GM23338 (cell line): Measurements from ENCODE around the gene TAS2R40. TPM values are rescaled to one million over a fixed set of nuclear protein-coding genes. Genes with fewer than 3 reads are reported as not detected.

Experiments used
- ATAC-seq: fragments of 200-7000 bp; cut with Tn5 transposase; 3 replicates; pipeline ENCODE4 v1.9.1; 2020
- DNase-seq: peaks from one replicate; pipeline ENCODE4 v3.0.0-alpha.2; 2015; ENCODE audit warnings: low spot score
- H2AFZ ChIP-seq: fragments of 200-600 bp; sonication (generic); 2 replicates; pipeline ENCODE4 v1.8.0; 2016; ENCODE audit warnings: antibody characterized with exemption, mild to moderate bottlenecking, moderate library complexity
- H3F3A ChIP-seq: fragments of 200-600 bp; sonication (generic); replicated peaks from 2 replicates; pipeline ENCODE4 v1.8.0; 2017; ENCODE audit warnings: antibody characterized with exemption, mixed run types, low read depth
- H3K27ac ChIP-seq: fragments of 200-600 bp; sonication (generic); 2 replicates; pipeline ENCODE4 v1.6.1; 2016; ENCODE audit warnings: low read depth
- H3K27me3 ChIP-seq: fragments of 200-600 bp; sonication (generic); 2 replicates; pipeline ENCODE4 v1.8.0; 2016; ENCODE audit warnings: mild to moderate bottlenecking, mixed run types, moderate library complexity; ENCODE audit not compliant: insufficient read depth
- H3K36me3 ChIP-seq: fragments of 200-600 bp; sonication (generic); 2 replicates; pipeline ENCODE4 v1.8.0; 2016; ENCODE audit warnings: mild to moderate bottlenecking; ENCODE audit not compliant: insufficient read depth
- H3K4me1 ChIP-seq: fragments of 200-600 bp; sonication (generic); 2 replicates; pipeline ENCODE4 v1.8.0; 2016; ENCODE audit warnings: mild to moderate bottlenecking, moderate library complexity; ENCODE audit not compliant: insufficient read depth
- H3K4me2 ChIP-seq: fragments of 200-600 bp; sonication (generic); 2 replicates; pipeline ENCODE4 v1.7.1; 2017; ENCODE audit warnings: mixed run types
- H3K4me3 ChIP-seq: fragments of 200-600 bp; sonication (generic); 2 replicates; pipeline ENCODE4 v1.6.1; 2016; ENCODE audit warnings: mixed run types
- H3K79me2 ChIP-seq: fragments of 200-600 bp; sonication (generic); replicated peaks from 2 replicates; pipeline ENCODE4 v1.8.0; 2017; ENCODE audit warnings: mild to moderate bottlenecking; ENCODE audit not compliant: insufficient read depth
- H3K9me2 ChIP-seq: fragments of 200-600 bp; sonication (generic); 2 replicates; pipeline ENCODE4 v1.8.0; 2017; ENCODE audit not compliant: insufficient read depth
- H4K20me1 ChIP-seq: fragments of 200-600 bp; sonication (generic); replicated peaks from 2 replicates; pipeline ENCODE4 v1.8.0; 2017; ENCODE audit warnings: mild to moderate bottlenecking; ENCODE audit not compliant: insufficient read depth
- H3K27ac Mint-ChIP-seq: 2 replicates; pipeline ENCODE4 v1.8.0; 2020; ENCODE audit warnings: inconsistent platforms, mild to moderate bottlenecking, moderate library complexity, mixed read lengths
- H3K27me3 Mint-ChIP-seq: 3 replicates; pipeline ENCODE4 v1.8.0; 2022; ENCODE audit warnings: low read depth, mild to moderate bottlenecking, moderate library complexity, mixed read lengths, inconsistent platforms; ENCODE audit not compliant: insufficient read depth, poor library complexity
- H3K36me3 Mint-ChIP-seq: 3 replicates; pipeline ENCODE4 v1.8.0; 2021; ENCODE audit warnings: low read depth, mild to moderate bottlenecking, inconsistent platforms, moderate library complexity, mixed read lengths
- H3K4me1 Mint-ChIP-seq: 3 replicates; pipeline ENCODE4 v1.8.0; 2020; ENCODE audit warnings: mild to moderate bottlenecking, inconsistent platforms, mixed read lengths
- H3K4me3 Mint-ChIP-seq: 3 replicates; pipeline ENCODE4 v1.8.0; 2021; ENCODE audit warnings: moderate library complexity, mild to moderate bottlenecking, inconsistent platforms, mixed read lengths
- H3K9me3 Mint-ChIP-seq: 3 replicates; pipeline ENCODE4 v1.8.0; 2020; ENCODE audit warnings: moderate library complexity, mild to moderate bottlenecking, inconsistent platforms, mixed read lengths
- CREB1 ChIP-seq: fragments of 250-450 bp; sonication (Bioruptor Pico); IDR thresholded peaks from 2 replicates; pipeline ENCODE4 v1.5.0; 2020; ENCODE audit warnings: low read depth, mild to moderate bottlenecking, moderate library complexity
- JUNB ChIP-seq: IDR thresholded peaks from one replicate; pipeline ENCODE4 v1.6.1; 2016; ENCODE audit warnings: antibody characterized with exemption; ENCODE audit not compliant: unreplicated experiment
- POLR2AphosphoS5 ChIP-seq: IDR thresholded peaks from 2 replicates; pipeline ENCODE4 v1.6.1; 2016; ENCODE audit warnings: antibody characterized with exemption, low read depth
- REST ChIP-seq: IDR thresholded peaks from one replicate; pipeline ENCODE4 v1.6.1; 2018; ENCODE audit warnings: antibody characterized with exemption; ENCODE audit not compliant: unreplicated experiment
- ZNF462 ChIP-seq: fragments of 250-450 bp; sonication (Bioruptor Pico); IDR thresholded peaks from 2 replicates; pipeline ENCODE4 v1.5.0; 2020; ENCODE audit warnings: mild to moderate bottlenecking, moderate library complexity
- polyA plus RNA-seq: library from polyadenylated mRNA; unstranded; fragments of >200 nt; fragmentation: Nextera tagmentation; extraction: Ambion mirVana; gene quantifications from 2 replicates; pipeline ENCODE4 v1.2.1, GENCODE V29; 2016
- total RNA-seq: library from RNA; depleted of rRNA; stranded (reverse); fragments of >200 nt; shearing (Covaris generic); gene quantifications from 2 replicates; pipeline ENCODE4 v1.2.3, GENCODE V29; 2014

TAS2R40 gene
- total and polyA plus RNA-seq, 2 experiments from 2014 or later: not detected

GRCh38 chr7:143256932-143257331 is 35.1 kb downstream of the TAS2R40 start (continued):
- TF ChIP-seq ZNF462: no peak
- no peak for TF ChIP-seq CREB1 (CRISPR knock-in tag)

GRCh38 chr7:143257501-143257900 is 35.7 kb downstream of the TAS2R40 start:
- Mint-ChIP-seq H3K4me3 (no peak overlapping the region), H3K36me3 (no peaks in the 10 kb centered on the region), H3K4me1 (no peaks in the 10 kb centered on the region), H3K27ac (no peak overlapping the region), H3K9me3 (no peaks in the 10 kb centered on the region), H3K27me3 (no peaks in the 10 kb centered on the region)
- Histone ChIP-seq H3K4me2 (no peak overlapping the region), H4K20me1 (no peaks in the 10 kb centered on the region), H3K79me2 (no peaks in the 10 kb centered on the region), H3K27me3 (no peaks in the 10 kb centered on the region), H3K36me3 (no peaks in the 10 kb centered on the region), H3K27ac (no peak overlapping the region), H3F3A (no peaks in the 10 kb centered on the region), H3K4me1 (no peaks in the 10 kb centered on the region), H3K4me3 (no peak overlapping the region), H2AFZ (no peak overlapping the region), H3K9me2 (0 out of 2 replicates have a peak, but pooled peaks cover under 1% of the 10 kb centered on the region)
- no peak for DNase-seq
- TF ChIP-seq REST (no peak), POLR2AphosphoS5 (no peak), JUNB (no peak), ZNF462 (no peak), CREB1 (CRISPR knock-in tag) (no peak)
- no peak for ATAC-seq
